Islet of Langerhans (tissue), 1 donor: ENCODE measurements around the gene IGFBP4.

ENCODE experiments used
- FAIRE-seq: peaks from one replicate; lab custom pipeline; 2011; peaks lifted over from hg19 to GRCh38; lab: Jason Lieb, UNC

The IGFBP4 gene

DNA sequence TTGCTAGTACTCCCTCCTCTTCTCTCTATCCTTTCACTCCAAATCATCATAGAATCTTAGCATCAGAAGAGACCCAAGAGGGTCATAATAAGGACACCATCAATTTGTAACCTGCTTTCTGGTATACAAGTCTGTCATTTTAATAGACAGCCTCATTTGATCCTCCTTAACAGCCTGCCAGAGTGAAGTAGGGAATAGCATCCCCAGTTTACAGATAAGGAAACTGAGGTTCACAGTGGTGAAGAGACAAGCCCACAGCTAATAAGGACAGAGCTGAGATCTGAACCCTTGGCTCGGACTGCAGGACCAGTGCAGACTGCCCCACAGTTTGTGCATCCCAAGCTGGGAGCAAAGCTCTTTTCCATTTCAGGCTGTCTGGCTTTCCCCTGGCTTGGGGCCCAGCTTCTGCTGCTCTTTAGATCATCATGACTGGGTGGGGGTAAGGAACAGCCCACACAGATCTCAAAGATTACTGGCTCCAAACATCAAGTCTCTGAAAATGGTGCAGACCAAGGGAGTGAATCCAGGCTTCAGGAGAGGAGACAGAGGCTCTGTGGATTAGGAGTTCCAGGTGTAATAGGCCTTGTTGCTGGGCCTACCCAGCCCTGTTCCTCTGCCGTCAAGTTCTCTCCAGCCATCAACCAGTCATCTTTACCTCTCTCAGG is 10.3 kb upstream of the IGFBP4 start:
- no peak for FAIRE-seq

DNA sequence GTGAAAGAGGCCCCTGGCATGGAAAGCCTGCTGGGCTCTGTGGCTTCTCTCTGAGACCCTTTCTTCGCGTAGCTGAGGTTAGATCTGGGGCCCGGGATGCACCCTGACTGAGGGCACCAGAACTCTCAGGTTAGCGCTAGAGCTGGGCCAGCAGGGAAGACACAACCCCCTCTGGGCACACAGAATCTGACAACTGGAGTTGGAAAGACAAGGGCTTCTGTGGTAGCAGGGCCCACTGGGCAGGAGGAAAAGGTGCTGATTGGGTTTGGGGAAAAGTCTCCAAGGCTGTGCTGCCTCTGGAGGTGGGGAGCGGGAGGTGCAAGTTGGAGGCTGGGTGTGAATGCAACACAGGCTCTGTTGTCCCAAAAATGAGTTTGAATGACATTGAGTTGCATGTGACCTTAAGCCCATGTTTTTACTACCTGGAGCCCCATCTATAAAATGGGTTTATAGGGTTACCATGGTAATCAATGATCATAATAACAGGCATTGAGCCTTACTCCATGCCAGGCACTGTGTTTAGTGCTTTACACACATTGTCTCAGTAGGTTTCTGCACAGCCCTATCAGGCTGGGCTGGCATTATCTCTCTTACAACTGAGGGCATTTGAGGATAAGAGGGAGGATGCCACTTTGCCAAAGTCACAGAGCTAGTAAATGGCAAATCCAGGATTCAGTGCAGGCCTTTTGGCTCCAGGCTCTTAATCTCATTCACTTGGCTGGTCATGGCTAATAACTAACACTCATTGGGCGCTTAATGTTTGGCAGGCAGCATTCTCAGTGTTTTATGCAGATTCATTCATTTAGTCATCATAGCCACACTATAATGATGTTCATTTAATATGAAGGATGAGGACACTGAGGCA is 9.5 kb upstream of the IGFBP4 start:
- FAIRE-seq: no peak

DNA sequence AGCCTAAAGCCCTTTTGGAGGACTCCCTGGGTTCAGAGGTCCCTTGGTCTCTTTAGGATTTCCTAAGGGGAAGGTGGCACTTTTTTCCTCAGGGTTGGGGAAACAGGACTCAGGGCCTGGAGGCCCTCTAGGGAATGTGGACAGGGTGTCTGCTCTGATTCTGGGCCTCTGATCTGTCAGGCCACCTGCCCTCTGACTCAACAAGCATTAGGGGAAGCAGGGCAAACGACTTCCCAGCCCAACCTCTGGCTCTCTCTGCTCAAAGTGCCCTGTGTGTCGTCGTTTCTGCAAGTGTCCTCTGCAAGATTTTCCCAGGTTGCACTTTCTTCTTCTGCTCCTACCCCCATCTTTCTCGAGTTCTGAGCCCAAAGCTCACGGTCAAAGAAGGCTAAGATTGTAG is 6.6 kb upstream of the IGFBP4 start:
- FAIRE-seq: no peak

DNA sequence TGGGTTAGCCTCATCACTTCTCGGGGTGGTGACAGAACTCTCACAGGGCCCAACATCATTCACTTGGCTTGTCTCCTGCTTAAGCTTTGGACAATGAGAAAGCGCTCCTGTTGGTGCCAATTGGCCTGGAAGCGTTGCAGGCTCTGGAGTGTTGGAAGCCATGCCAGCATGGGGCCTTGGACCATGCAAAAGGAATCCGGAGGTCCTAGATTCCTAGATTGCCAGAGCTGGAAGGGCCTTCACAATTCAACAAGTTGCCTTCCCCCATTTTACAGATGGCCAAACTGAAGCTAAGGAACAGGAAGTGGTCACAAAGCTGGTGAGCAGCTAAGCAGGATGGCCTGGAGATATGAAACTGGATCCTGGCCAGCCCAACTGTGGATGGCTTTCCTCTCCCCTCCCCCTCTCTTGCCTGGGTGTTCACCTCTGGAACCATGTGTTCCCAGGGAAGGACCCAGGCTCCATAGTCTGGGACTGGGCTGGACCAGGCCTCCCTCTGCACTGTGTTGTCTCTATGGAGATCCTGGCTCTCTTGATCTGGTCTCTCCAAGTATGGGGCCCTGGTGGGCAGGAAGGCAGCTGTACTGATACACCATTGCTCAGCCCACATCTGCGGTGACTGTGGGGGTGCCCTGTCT is 6.0 kb upstream of the IGFBP4 start:
- FAIRE-seq: no peak

DNA sequence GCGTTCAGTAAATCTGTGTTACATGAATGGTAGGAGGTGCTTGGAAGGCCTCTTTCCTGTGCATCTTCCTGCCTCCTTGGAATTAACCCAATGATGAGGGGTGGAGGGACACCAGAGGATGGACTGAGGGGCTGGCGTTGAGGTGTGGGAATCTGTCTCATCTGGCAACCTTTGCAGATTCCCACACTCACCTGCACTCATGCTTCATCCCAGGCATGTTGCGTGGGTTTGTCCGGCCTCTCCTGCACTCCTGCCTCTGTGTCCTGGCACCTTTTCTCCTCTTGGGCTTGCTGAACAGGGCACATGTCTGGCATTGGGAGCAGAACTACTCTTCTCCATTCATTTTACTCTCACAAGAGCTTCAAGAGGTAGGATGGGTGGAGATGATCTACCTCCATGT is 3.1 kb upstream of the IGFBP4 start:
- FAIRE-seq: no peak

DNA sequence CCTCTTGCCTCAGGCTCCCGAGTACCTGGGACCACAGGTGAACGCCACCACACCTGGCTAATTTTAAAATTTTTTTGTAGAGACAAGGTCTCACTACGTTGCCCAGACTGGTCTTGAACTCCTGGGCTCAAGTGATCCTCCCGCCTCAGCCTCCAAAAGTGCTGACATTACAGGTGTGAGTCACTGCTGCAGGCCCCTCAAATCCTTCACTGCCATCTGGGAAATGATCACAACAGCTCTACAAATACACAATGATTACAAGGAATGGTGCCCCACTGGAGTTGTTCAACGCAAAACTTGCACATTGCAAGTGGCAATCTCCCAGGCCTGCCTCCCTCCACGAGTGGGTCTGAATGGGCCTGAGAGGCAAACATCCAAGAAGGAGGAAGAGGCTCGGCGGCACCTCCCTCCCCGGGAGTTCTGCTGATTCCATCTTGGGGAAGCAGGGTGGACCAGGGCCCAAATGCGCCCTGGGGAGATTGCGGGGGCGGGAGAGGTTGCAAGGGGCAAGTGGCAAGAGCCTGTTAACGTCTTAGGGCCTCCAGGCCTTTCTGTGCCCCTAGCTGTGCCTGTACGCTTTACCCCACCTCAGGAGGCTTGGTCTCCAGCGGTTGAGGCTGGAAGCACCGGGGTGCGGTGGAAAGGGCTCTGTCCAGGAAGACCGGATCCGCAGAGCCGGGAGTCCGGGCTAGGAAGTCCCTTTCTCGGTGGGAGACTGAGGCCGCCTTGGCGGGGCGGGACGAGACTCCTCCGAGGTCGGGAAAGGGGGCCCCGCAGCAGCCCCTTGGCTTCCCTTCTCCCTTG is 656 bp upstream of the IGFBP4 start:
- FAIRE-seq: no peak

- FAIRE-seq: no peak
These were observed 994 bp downstream of the IGFBP4 start for GRCh38 chr17:40443988-40444899.

DNA sequence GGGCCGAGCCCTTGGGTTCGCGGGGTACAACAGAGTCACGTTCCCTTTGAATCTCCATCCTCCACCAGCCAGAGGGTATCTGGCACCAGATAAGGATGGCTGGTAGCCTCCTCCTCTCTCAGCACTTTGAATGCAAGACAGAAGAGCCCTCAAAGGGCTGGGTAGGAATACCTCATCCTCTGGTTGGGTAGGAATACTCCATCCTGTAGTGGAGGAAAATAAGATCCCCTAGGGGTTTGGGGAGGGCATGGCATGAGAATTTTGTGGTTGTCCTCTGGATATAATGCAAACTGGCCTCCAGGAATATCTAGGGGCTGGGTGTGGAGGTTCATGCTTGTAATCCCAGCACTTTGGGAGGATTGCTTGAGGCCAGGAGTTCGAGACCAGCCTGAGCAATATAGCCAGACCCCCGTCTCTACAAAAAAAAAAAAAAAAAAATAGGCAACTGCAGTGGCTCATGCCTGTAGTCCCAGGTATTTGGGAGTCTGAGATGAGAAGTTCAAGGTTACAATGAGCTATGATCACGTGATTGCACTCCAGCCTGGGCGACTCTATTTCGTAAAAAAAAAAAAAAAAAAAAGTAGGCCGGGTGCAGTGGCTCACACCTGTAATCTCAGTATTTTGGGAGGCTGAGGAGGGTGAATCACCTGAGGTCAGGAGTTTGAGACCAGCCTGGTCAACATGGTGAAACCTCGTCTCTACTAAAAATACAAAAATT is 2.7 kb downstream of the IGFBP4 start:
- no peak for FAIRE-seq

- no peak for FAIRE-seq
These were observed 3.9 kb downstream of the IGFBP4 start for GRCh38 chr17:40447148-40447644.

- no peak for FAIRE-seq
These were observed 4.6 kb downstream of the IGFBP4 start for GRCh38 chr17:40447806-40448205.

- FAIRE-seq: no peak
These were observed 5.0 kb downstream of the IGFBP4 start for GRCh38 chr17:40448213-40448638.

DNA sequence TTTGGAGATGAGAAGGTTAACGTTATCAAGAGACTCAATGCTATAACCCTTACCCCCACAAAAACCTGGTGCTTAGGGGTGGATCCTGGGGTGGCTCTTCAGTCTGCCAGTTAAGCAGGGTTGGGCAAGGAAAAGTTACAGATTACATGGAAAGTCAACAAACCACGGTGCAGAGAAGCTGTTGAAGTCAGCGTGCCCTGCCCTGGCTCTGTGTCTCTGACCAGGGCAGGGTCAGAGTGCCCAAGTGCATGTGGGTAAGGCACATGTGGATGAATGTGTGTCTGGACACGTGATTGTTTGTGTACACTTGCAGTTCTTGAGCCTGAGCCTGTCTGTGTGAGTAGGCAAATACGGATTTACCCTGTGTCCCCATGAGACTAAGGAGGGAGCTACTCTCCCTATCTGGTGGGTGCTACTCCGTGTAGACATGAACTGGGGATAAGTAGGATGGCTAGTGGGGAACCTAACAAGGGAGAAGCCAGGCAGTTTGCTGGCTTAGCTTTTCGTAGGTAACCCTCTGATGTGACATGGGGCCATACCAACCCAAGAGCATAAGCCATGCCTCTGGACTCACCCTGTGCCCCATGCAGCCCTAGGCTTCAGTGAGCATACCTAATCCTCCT is 5.5 kb downstream of the IGFBP4 start:
- FAIRE-seq: no peak

DNA sequence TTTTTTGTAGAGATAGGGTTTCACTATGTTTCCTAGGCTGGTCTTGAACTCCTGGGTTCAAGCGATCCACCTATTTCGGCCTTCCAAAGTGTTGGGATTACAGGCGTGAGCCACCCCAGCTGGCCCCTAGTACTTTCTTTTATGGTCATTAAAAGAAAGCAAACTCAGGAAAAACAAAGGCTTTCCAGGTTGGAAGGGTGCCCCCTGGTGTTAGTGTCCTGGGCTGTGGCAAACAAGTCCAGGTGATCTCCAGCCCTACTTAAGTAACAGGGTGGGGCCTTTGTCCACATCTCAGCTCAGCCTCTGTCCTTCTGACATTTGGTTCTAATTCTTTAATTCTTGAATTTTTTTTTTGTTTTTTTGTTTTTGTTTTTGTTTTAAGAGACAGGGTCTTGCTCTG is 6.9 kb downstream of the IGFBP4 start:
- no peak for FAIRE-seq

DNA sequence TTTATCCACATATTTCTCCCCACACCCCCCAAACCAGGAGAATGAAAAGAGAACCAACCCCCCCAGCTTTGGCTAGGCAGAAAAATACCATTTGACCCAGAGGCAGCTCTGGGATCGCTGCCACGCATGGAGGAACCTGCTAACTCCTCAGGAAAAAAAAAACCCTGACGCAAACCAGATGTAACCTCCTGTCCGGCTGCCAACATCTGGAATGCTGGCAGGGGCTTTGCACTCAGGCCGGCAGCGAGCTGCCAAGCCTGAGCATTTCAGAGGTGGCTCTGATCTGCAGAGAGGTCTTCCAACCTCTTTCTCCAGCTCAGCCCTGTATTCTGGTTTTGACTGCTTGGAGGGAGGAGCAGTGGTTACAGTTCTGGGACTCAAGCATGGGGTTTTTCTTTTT is 8.2 kb downstream of the IGFBP4 start:
- no peak for FAIRE-seq

DNA sequence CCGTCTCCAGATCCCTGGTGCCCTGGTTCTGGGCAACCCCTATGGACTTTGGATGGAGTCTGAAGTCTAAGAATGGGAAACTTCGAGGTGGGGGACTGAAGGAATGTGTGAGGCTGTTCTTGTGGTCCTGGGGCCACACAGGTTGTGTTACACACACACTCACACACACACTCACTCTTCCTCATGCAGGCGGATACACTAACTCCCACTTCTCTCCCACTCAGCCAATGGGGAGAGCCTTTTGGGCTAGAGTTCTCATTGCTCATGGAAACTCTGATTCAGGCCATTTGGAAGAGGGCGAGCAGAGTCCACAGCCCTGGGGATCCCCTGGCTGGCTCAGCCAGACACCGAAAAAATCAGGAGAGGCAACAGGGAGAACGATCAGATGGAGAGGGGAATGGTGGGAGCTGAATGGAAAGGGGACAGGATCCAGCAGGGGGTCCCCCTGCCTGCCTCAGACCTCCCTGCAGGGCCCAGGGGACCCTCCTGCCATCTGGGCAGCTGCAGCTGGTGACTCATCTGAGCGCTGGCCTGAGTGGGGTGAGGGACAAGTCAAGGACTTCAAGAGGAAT is 9.1 kb downstream of the IGFBP4 start:
- no peak for FAIRE-seq

DNA sequence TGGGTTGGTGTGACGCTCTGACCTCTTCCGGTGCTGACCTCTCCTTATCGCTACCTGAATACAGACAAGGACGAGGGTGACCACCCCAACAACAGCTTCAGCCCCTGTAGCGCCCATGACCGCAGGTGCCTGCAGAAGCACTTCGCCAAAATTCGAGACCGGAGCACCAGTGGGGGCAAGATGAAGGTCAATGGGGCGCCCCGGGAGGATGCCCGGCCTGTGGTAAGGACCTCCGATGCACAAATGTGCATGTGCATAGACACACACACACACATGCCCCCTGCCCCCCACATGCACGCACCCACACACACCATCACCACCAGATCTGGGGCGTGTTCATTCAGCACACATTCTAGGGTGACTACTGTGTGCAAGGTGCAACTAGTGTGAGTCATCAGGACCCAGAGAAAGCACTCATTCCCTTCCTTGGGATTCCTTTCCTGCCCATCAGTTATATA is 9.7 kb downstream of the IGFBP4 start:
- FAIRE-seq: no peak

DNA sequence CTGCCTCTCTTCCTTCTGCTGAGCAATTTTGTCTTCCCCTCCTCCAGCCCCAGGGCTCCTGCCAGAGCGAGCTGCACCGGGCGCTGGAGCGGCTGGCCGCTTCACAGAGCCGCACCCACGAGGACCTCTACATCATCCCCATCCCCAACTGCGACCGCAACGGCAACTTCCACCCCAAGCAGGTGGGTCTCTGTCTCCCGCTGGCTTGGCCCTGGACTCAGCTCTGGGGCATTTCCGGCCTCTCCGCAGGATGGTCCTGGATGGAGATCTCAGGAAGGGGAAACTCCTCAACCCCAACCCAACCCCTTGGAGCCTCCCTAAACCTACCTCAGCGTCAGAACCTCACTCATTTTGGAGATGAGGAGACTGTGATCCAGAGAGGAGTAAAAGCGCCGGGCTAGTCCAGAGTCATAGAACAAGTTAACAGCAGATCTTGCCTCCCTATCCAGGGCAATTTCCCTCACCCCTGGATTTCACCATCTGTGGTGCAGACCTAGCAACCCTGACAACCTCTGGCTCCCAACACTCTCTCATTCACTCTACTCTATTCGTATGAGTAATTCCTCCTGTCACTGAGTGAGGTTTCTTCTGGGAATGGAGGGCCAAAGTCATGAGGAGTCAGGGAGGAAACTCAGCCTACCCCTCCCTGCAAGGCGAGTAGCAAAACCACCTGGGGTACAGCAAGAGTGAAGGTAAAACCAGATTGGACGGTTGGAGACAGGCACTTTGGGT is 10.8 kb downstream of the IGFBP4 start:
- no peak for FAIRE-seq

- no peak for FAIRE-seq
These were observed 11.4 kb downstream of the IGFBP4 start for GRCh38 chr17:40454613-40454995.

DNA sequence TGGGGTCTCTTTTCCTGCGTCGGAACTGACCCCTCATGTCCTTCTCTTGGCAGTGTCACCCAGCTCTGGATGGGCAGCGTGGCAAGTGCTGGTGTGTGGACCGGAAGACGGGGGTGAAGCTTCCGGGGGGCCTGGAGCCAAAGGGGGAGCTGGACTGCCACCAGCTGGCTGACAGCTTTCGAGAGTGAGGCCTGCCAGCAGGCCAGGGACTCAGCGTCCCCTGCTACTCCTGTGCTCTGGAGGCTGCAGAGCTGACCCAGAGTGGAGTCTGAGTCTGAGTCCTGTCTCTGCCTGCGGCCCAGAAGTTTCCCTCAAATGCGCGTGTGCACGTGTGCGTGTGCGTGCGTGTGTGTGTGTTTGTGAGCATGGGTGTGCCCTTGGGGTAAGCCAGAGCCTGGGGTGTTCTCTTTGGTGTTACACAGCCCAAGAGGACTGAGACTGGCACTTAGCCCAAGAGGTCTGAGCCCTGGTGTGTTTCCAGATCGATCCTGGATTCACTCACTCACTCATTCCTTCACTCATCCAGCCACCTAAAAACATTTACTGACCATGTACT is 13.2 kb downstream of the IGFBP4 start:
- no peak for FAIRE-seq
